GM21360 (cell line): ENCODE data around the gene CBLN3.

ENCODE experiments used
- ATAC-seq: cut with Tn5 transposase; IDR thresholded peaks from one replicate; pipeline ENCODE4 v1.9.1; 2021; ENCODE audit warnings: mild to moderate bottlenecking, moderate library complexity; ENCODE audit not compliant: unreplicated experiment

Gene CBLN3

GRCh38 chr14:24426912-24427536 is 2.4 kb downstream of the CBLN3 start:
- no peak for ATAC-seq

GRCh38 chr14:24426150-24426911 is 3.1 kb downstream of the CBLN3 start:
- ATAC-seq = no peak

DNA sequence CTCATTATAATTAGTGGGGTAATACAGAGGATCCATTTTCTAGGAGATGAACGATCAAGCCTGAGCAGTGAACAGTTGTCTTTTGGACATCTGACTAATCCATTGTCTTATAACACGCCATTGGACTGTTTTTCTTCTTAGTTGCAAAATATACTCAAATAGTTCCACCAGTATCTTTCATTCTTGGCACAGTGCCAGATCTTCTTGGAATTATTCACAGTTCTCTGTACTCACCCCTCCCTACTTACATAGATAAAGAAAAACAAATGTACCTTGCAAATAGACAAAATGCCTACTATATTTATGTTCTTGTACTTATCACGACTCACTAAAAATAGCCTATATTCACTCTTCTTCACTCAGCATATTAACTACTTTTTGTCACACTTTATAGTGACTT is 3.8 kb downstream of the CBLN3 start:
- ATAC-seq = no peak

DNA sequence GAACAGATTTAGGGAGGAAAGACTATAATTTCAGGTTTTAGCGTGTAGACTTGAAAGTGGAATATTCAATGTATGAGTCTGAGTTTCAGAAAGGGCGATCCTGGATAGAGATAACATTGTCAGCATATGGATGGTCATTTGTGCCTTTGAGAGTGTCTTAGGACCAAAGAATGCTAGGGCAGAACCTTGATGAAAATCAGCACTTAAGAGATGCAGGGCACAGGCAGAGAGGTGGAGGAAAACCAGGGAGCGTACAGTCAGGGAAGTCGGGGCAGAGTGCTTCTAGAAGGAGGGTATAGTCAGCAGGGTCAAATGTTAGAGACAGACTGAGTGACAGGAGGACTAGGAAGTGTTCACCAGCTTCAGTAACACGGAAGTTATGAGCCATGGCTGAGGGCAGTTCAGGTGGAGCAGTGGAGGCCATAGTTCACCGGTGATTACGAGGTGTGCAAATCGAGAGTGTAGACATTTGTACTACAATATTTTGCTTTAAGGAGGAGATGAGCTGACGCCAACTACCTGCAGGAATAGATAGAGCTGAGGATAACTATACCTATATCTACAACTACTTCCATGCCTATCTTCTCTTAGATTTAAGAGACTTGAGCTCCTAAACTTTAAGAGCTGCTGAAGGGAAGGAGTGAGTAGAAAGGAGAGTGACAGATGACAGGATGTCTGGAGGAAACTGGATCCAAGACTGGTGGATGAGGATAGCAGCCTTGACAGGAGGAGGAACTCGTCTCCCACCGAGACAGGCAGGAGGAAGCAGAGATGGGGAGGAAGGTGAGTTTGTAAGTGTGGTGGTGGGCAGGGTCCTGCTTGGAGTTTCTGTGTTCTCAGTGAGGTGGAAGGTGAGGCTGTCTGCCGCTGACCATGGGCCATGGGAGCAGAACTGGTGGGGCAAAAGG is 6.5 kb downstream of the CBLN3 start:
- ATAC-seq = no peak

GRCh38 chr14:24422261-24422660 is 7.2 kb downstream of the CBLN3 start:
- ATAC-seq = no peak

GRCh38 chr14:24418492-24418873 is 11.0 kb downstream of the CBLN3 start:
- no peak for ATAC-seq

DNA sequence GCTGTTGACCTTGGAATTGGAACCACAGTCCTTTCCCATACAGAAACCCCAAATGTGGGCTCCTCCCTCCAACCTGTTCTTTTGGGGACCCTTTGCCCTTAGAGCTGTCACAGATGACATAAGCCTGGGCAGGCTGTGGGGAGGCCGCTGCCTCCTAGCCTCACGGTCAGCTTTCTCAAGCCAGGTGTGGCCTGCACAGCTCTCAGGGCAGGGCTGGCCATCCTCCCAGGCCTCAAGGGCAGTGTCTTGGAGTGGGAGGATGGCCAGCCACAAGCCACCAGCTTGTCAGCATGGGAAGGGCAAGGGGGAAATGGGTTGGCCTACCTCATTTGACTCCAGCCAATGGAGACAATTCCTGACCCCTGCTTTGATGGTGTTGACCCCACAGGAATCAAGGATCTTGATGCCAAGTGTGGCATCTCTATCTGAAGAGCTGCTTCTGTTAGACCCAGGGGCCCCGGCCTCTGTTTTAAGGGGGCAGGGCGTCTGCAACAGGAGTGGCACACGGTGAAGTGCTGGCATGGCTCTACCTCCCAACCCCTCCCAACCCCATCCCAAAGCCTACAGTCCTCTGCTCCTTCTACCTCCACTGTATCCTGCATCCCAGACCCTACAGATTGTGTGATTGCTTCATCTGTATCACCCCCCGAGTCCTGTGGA is 11.5 kb downstream of the CBLN3 start:
- no peak for ATAC-seq

DNA sequence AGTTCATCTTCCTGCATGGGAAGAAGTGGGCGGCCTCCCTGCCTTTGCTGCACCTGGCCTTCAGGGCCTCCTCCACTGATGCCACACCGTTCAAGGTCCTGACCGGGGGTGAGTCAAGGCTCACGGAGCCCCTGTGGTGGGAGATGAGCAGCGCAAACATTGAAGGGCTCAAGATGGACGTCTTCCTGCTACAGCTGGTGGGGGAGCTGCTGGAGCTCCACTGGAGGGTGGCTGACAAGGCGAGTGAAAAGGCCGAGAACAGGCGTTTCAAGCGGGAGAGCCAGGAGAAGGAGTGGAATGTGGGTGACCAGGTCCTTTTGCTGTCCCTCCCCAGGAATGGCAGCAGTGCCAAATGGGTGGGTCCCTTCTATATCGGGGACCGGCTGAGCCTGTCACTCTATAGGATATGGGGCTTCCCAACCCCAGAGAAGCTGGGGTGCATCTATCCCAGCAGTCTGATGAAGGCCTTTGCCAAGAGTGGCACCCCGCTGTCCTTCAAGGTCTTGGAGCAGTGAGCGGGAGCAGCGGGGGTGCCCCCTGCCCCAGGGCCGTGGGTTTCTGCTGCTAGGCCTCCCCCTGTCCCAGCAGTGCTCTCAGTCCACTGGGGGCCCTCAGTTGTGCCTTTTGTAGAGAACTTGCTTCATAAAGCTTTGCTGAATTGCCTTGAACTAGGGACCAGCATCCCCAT is 12.4 kb downstream of the CBLN3 start:
- no peak for ATAC-seq

- no peak for ATAC-seq
Measured at GRCh38 chr14:24416254-24416931, 13.1 kb downstream of the CBLN3 start.

- ATAC-seq = no peak
Measured at GRCh38 chr14:24415421-24416253, 13.8 kb downstream of the CBLN3 start.

DNA sequence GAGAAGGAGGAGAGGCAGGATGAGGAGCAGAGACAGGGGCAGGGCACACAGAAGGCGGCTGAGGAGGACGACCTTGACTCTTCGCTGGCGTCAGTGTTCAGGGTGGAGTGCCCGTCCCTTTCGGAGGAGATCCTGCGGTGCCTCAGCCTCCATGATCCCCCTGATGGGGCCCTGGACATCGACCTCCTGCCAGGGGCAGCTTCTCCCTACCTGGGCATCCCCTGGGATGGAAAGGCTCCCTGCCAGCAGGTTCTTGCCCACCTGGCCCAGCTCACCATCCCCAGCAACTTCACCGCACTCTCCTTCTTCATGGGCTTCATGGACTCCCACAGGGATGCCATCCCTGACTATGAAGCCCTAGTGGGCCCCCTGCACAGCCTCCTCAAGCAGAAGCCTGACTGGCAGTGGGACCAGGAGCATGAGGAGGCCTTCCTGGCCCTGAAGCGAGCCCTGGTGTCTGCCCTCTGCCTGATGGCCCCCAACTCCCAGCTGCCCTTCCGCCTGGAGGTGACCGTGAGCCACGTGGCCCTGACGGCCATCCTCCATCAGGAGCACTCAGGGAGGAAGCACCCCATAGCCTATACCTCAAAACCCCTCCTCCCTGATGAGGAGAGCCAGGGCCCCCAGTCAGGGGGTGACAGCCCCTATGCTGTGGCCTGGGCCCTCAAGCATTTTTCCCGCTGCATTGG is 14.6 kb downstream of the CBLN3 start:
- no peak for ATAC-seq

DNA sequence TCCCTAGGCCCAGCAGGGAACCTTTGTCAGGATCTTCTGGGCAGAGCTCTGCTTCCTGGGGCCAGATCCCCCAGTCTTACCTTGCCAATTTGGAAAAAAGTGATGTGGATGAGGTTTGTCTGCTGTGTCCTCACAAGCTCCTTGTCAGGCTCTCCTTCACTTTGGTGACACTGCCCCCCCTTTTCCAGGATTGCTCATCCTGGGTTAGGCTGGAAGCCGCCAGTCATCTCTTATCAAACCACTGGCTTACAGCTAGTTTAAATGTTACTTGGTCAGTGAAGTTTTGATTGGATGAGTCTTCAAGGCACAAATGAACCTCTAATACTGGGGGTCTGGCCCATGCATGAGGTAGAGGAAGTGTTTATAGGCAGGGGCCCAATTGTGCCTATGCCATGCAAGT is 15.4 kb downstream of the CBLN3 start:
- ATAC-seq = no peak

DNA sequence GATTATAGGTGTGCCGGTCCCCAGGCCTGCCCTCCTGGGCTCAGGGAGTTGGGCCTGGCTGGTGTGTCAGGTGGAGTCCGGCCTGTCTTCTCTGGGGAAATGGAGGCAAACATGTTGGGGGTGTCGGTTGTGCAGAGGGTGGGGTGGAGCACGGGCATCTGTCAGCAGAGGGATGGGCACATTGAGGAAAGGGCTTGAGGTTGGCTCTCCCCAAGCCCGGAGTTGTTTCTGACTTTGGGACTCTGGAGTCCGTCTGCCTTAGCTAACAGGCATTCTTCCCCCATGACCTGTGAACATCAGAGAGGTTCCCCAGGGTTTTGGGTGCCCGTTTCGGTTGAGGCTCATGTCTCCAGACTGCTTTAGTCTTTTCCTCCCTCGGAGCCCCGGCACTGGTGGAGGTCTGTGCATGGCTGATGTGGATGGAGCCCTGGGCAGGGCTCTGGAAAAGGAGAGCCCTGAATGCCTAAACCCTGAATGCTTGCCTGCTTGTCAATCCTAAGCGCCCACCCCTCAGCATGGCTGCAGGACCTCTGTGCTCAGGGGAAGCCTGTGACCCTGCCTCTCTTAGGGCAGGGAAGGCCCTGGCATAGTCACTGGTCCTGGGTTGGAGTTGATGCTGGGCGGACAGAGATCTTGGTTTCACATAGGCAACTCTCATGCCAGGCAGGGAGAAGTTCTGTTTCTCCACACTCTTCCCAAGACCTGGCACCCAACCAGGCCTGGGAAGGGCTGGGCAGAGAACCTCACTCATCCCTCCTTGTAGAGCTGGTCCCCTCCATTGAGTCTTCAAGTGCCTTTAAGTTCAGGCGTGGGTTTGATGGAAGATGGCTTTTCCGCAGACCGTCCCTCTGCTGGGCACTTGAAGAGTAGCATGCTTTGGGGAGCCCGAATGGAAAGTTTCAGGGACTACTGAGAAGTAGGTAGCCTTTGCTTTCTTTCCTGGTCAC is 17.8 kb downstream of the CBLN3 start:
- ATAC-seq = no peak

DNA sequence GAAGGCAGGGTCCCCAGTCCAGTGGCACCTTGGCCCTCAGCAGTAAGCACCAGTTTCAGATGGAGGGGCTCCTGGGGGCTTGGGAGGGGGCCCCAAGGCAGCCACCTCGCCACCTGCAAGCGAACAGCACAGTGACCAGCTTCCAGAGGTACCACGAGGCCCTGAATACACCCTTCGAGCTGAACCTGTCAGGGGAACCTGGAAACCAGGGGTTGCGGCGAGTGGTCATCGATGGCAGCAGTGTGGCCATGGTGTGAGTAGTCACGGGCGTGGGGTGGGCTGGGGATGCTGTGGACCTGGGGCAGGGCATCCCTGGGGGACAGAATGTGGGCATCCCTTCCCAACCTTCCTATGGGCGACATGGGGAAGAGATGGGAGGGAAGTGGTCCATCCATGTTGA is 19.5 kb downstream of the CBLN3 start:
- ATAC-seq = no peak

GRCh38 chr14:24409192-24409591 is 20.3 kb downstream of the CBLN3 start:
- ATAC-seq = no peak

- ATAC-seq = no peak
Measured at GRCh38 chr14:24408764-24409163, 20.7 kb downstream of the CBLN3 start.

GRCh38 chr14:24407608-24408325 is 21.7 kb downstream of the CBLN3 start:
- ATAC-seq = no peak
